Measurements from ENCODE around the gene PMVK. TPM values are rescaled to one million over a fixed set of nuclear protein-coding genes. Genes with fewer than 3 reads are reported as not detected.
A peak's percentile ranks its signal among the peaks of the same experiment; 100 is the strongest.

PMVK gene
- total RNA-seq, 1 donor from 2014 or later: 15.6 TPM

DNA sequence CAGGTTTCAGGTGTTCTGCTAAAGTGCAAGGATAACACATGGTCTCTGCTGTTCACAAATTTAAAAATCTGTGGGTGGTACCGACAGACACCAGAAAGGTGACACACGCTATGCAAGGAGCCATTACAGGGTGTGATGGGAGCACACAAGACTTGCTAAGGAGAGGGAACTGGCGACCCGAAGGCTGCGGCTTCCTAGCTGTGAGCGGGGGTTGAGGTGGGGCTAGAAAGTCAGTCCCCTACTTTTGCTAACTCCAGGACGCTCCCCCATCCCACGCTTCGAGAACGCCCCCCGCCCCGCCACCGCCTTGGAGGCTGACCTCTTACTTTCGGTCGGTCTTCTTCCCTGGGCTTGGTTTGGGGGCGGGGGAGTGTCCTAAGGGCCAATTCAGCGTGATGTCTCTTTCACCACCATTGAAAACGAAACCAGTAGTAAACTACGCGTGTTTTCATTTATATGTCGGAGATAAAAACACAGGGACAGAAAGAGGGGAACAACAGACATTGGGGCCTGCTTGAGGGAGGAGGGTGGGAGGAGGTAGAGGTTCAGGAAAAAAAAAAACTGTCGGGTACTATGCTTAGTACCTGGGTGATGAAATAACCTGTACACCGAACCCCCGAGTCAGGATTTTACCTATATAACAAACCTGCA, 39.0 kb upstream of the PMVK start:
- Histone ChIP-seq H3K36me3 (ENCODE audit: insufficient read depth, low read length) (peaks cover 6% of the 10 kb centered on the region), H3K4me1 (ENCODE audit: insufficient read depth, low read length) (peaks cover 33% of the 10 kb centered on the region), H2AFZ (ENCODE audit: low read depth, low read length) (peak overlapping the region; percentile 75), H3K4me2 (ENCODE audit: low read length) (peak overlapping the region; percentile 94), H3K4me3 (ENCODE audit: insufficient read depth, low read depth, low read length) (peak overlapping the region; percentile 88), H4K20me1 (ENCODE audit: insufficient read depth, low read length) (no peaks in the 10 kb centered on the region), H3K9me3 (ENCODE audit: insufficient read depth, low read depth, low read length) (no peaks in the 10 kb centered on the region), H3K79me2 (ENCODE audit: insufficient read depth, low read length) (peaks cover 52% of the 10 kb centered on the region), H3K27ac (ENCODE audit: low read depth, low read length) (peak overlapping the region; percentile 99), H3K9ac (ENCODE audit: low read length) (peak overlapping the region; percentile 94), H3K27me3 (ENCODE audit: insufficient read depth, low read length) (no peaks in the 10 kb centered on the region)
- H3K36me3 Mint-ChIP-seq (ENCODE audit: low read depth, unreplicated experiment): peaks cover 2% of the 10 kb centered on the region
- DNase-seq (ENCODE audit: low read depth): peak; percentile 34
- H3K27me3 Mint-ChIP-seq (ENCODE audit: low read depth, unreplicated experiment): no peaks in the 10 kb centered on the region
- TF ChIP-seq, protein P1, sequence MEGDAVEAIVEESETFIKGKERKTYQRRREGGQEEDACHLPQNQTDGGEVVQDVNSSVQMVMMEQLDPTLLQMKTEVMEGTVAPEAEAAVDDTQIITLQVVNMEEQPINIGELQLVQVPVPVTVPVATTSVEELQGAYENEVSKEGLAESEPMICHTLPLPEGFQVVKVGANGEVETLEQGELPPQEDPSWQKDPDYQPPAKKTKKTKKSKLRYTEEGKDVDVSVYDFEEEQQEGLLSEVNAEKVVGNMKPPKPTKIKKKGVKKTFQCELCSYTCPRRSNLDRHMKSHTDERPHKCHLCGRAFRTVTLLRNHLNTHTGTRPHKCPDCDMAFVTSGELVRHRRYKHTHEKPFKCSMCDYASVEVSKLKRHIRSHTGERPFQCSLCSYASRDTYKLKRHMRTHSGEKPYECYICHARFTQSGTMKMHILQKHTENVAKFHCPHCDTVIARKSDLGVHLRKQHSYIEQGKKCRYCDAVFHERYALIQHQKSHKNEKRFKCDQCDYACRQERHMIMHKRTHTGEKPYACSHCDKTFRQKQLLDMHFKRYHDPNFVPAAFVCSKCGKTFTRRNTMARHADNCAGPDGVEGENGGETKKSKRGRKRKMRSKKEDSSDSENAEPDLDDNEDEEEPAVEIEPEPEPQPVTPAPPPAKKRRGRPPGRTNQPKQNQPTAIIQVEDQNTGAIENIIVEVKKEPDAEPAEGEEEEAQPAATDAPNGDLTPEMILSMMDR (IDR thresholded peaks at IDR 0.05; ENCODE audit: insufficient read depth, low read depth, low read length): no peak
- no peak for TF ChIP-seq EZH2 (IDR thresholded peaks at IDR 0.05; ENCODE audit: insufficient read depth, low read length)
- FAIRE-seq: no peak
- no peak overlapping the region for H3K27ac Mint-ChIP-seq (ENCODE audit: unreplicated experiment)
- no peak overlapping the region for H3K4me3 Mint-ChIP-seq (ENCODE audit: unreplicated experiment)
- H3K4me1 Mint-ChIP-seq (ENCODE audit: low read depth, unreplicated experiment): peaks cover 16% of the 10 kb centered on the region
- no peaks in the 10 kb centered on the region for H3K9me3 Mint-ChIP-seq (ENCODE audit: unreplicated experiment)

DNA sequence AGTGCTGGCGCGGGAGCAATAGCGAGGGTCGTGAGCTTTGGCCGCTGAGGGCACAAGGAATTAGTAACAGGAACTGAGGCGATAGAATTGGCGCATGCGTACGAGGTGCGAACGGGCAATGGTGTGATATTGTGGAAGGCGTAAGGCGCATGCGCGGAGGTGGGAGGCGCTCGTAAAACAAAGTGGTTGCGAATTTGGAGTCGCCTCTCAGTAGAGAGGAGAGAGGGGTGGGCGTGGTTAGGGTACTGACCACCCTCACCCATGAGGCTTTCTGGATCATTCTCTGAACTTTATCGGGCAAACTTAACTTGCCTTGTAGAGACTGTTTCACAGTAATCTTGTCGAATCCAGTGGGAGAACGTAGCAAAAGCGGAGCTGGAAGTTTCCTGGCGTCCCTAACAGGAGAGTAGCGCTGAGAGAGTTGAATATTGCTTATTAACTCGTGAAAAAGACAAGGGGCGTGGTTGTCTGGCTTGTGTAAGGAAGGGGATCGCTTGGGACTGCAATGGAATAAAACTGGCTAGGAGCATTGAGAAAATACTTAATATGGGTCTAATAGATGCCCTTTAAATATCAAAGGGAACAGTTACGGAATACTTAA, 38.4 kb upstream of the PMVK start:
- H3K4me3 Mint-ChIP-seq (ENCODE audit: unreplicated experiment): no peak overlapping the region
- no peak for TF ChIP-seq EZH2 (IDR thresholded peaks at IDR 0.05; ENCODE audit: insufficient read depth, low read length)
- TF ChIP-seq, protein P1 (IDR thresholded peaks at IDR 0.05; ENCODE audit: insufficient read depth, low read depth, low read length): no peak
- H3K4me1 Mint-ChIP-seq (ENCODE audit: low read depth, unreplicated experiment): peaks cover 16% of the 10 kb centered on the region
- FAIRE-seq (no peak), DNase-seq (ENCODE audit: low read depth) (peak; percentile 79)
- no peaks in the 10 kb centered on the region for H3K9me3 ChIP-seq (ENCODE audit: insufficient read depth, low read depth, low read length)
- H3K27ac ChIP-seq (ENCODE audit: low read depth, low read length): peak overlapping the region; percentile 99
- H3K4me2 ChIP-seq (ENCODE audit: low read length): peak overlapping the region; percentile 94
- no peak overlapping the region for H3K27ac Mint-ChIP-seq (ENCODE audit: unreplicated experiment)
- peaks cover 59% of the 10 kb centered on the region for H3K79me2 ChIP-seq (ENCODE audit: insufficient read depth, low read length)
- peaks cover 33% of the 10 kb centered on the region for H3K4me1 ChIP-seq (ENCODE audit: insufficient read depth, low read length)
- peak overlapping the region; percentile 94 for H3K9ac ChIP-seq (ENCODE audit: low read length)
- H3K27me3 Mint-ChIP-seq (ENCODE audit: low read depth, unreplicated experiment): no peaks in the 10 kb centered on the region
- peak overlapping the region; percentile 75 for H2AFZ ChIP-seq (ENCODE audit: low read depth, low read length)
- H3K4me3 ChIP-seq (ENCODE audit: insufficient read depth, low read depth, low read length): peak overlapping the region; percentile 88
- peaks cover 2% of the 10 kb centered on the region for H3K36me3 Mint-ChIP-seq (ENCODE audit: low read depth, unreplicated experiment)
- peaks cover 6% of the 10 kb centered on the region for H3K36me3 ChIP-seq (ENCODE audit: insufficient read depth, low read length)
- H3K27me3 ChIP-seq (ENCODE audit: insufficient read depth, low read length): no peaks in the 10 kb centered on the region
- no peaks in the 10 kb centered on the region for H3K9me3 Mint-ChIP-seq (ENCODE audit: unreplicated experiment)
- H4K20me1 ChIP-seq (ENCODE audit: insufficient read depth, low read length): peaks cover 6% of the 10 kb centered on the region

Data from astrocyte (in vitro differentiated cells and primary cell).